CD4-positive, alpha-beta T cell treated with Interleukin-21 for 1 hour (primary cell): ENCODE data around the gene ZBTB7C.

ENCODE experiments used
- DNase-seq: peaks from one replicate; pipeline ENCODE4 v3.0.0-alpha.2; 2020

Gene ZBTB7C

DNA sequence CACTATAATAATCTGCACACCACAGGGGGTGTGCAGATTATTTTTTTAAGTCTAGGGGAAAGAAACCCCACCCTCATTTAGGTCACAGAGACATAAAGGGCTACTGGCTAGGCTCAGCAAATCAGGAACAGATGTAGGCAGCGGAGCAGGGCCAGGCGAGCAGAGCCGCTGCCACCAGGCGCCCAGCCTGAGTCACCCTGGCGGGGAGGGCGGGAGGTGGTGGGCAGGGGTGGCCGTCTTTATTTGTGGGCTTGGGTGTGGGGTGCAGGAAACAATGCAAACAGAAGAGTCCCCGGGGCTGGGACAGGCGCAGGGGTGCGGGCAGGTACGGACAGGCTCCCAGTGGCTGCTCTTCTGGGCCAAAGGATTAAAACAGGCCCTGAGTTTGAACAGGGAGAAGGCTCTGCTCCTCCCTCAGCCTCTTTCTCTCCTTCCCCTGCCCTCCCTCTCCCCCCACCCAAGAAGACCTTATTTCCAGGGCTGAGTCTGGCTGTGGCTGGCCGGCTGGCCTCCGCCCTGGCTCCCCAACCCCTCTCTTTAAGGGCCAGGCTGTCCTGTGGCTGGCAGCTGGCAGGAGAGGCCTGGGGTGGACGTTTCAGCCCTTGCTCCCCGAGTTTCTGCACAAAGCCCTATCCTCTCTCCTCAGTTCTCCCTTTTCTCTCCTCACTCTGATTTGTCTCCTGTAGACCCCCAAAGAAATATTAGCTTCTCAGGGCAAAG, 335.8 kb downstream of the ZBTB7C start:
- DNase-seq, result no peak

DNA sequence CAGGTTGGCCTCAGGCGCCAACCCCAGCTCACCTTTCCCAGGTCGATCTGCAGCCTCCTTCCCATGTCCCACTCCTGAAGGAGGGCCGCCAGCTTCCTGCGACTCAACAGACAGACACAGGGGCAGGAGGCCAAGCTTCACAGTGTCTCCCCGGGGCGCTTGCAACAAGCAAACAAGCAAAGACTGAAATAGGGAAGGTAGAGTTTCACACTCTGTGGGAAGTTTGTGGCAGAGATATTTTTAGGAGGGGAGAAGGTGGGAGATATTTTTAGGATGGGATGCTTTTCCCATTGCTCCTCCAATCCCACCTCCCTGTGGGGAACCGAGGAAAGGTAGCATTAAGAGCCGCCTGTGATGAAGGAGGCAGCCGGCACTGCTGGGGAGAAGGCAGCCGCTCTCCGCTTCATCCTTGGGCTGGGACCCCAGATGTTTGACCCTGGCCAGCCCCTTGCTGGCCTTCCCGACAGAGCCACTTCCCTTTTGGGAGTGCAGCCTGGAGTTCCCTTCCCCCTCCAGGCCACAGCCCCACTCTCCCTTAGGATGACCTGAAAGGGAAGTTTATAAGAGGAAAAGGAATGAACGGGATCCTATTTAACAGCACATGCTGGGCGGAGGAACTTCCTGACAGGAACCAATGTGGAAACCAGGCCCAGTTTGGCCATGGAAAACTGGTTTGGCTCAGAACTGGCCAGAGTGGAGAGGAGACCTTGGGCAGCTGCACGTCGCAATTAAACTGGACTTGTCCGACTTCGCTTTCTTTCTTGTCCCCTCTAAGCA, 336.6 kb downstream of the ZBTB7C start:
- no peak for DNase-seq

DNA sequence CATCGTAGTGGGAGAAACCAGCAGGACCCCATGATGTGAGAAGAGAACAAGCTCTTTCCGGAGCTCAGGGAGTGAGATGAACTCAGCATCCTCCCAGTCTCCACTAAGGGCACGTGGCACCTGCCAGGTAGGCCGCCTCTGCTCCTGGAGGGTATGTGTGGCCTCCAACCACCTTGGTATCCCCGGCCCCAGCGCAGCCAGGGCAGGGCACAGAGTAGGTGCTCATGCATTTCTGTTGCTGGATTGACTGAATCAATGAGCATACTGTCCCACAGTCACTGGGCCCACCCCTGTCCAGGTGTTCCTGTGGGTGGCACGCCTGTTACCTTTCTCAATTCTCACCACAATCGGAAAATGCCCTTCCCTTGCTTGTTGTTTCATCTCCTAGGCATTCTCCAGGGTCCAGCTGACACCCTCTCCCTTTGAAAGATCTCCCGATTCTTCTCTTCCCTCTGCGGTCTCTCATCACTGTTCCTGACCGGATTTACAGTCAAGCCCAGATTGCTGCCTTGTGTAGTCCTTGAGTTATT, 340.2 kb downstream of the ZBTB7C start:
- no peak for DNase-seq

DNA sequence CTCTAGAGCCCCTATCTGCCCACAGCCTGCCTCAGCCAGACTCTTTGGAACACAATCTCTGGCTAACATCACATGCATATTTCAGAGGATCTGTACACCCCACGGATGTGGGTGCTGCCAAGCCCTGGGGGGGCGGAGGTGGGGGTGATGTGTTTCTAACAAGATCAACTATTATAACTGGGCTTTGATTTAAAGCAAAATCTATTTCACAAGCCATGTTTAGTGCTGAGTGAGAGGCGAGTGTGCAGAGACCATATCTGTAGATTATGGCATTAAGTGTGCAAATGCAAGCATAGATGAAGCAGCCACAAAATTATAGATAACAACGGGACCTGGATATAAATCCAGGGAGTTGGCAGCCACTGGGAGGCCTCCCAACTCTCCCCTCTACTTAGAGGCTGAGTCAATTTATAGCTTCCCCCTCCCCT, 342.9 kb downstream of the ZBTB7C start:
- DNase-seq, result no peak

DNA sequence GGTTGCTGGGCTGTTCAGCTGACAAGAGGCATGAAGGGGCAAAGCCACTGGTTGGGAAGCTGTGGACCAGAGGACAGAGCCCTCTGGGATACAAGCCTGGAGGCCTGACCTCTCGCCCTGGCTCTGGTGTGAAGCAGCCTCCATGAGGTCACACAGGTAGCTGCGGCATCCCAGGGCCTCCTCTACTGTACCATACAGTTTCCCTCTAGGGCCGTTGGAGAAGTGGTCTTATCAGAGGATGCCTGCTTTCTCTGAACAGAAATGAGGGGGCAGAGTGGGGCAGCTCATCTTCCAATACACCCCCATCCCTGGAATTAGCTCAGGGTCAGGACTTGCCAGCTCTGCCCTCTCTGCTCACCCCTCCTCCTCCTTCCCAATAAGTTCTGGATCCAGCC, 343.6 kb downstream of the ZBTB7C start:
- DNase-seq, result no peak

DNA sequence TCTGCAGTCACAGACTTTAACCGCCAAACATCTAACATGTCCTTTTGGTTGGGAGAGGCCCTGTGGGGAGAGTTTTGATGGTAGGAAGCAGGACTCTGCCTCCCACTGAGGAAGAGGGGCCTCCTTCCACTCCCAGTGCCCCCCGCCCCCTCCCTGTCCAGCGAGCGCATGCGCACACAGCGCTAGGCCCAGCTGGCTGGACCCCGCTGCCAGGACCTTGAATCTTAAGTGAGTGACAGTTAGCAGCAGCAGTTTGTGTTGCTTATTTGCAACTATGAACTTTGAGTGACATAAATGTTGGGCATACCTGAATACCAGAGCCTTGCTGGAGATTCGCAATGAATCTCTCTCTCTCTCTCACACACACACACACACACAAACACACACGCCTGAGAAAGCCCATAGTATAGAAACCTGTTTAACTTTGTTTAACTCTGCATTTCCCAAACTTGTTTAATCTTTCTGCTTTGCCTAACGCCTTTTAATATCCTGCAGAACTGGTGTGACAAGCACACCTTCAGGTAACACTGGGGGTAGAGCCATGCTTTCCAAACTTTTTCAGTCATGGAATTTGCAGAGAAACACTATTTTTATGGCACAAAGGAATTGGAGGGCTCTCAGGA, 344.1 kb downstream of the ZBTB7C start:
- DNase-seq, result no peak

DNA sequence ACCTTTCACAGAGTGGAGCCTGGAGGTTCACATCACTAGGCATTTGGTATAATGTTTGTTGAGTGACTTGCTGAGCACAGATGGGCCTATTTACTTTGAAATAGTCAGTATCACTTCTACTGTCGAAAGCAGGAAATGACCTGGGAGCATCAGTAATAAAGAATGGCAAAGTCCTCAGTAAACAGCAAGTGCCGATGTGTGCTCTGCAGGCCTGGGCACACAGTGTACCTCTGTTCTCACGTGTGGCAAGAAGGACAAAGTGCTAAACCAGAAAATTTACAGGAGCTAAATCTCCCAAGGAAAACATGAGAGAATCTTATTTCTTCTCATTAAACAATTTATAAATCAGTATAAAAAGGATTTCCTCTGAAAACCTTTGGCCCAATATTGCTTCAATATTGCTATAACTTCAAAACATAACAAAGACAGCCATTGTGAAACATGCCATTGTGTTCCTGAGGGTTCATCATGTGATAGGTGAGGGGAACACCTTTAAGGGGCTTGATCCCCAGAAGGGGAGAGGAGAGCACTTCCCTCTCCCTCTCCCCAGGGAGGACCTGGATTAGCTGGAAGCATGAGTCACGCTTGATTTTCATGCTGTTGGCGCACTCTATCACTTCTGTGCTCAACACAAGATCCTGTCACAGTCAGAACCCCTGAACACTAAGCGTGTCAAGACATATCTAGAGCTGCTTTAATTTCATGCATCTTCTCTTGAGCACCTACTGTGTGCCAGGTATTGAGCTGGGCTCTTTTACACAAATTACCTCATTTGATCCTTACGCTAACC, 347.2 kb downstream of the ZBTB7C start:
- DNase-seq, result no peak

DNA sequence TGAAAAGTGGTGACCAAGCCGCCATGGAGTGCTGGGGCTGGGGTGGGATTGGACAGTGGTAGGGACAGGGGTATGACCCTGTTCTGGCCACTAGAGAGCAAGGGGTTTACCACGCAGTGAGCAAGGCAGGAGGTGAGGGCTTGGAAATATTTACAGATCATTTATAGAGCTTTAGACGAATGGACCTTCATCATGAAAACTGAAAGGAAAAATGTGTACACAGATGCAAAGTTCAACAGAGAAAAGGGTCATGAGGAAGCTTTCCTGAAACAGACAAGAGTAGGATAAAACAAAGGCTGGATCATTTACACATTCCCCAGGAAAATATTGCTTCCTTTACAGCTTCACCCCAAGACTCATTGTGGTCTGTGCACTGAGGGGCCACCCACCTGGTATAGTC, 348.2 kb downstream of the ZBTB7C start:
- DNase-seq, result no peak

DNA sequence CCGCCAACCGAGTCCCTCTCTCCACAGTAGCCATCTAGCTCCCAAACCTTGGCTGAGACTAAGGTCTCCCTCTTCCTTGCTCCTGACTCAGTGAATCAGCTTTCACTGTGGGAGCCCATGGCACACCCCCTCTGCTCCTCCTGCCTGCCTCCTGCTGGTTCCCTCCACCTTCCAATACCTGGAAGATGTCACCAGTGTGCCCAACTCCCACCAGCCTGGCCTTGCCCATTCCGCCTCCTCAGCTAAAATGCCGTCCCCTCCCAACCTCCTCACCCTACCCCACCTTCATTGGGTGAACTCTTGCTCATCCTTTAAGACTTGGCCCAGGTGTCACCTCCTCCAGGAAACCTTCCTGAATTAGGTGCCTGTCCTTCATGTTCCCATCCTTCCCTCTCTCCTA, 348.8 kb downstream of the ZBTB7C start:
- no peak for DNase-seq

DNA sequence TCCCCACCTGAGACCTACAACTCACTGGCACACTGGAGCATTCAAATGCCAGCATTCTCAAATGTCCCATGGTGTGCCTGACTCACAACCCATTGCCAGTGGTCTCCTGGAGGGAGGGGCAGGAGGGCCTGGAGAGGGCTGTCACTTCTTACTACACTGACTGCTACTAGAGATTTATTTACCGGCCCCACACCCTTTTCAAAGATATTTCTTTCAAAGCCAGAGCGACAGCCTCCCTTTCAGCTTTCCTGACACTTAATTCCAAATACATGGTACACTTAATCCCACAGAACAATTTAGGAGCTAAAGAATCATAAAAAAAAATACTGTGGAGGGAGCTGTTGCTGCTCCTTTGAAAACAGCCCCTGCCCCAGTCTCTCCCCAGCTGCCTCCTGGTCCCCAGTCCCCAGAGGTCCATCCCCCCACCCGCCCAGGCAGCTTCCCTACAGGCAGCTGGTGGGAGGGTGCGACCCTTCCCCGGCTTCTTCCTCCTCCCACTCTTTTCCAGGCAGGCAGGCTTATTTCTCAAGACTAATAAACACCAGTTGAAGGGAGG, 349.6 kb downstream of the ZBTB7C start:
- DNase-seq, result no peak

DNA sequence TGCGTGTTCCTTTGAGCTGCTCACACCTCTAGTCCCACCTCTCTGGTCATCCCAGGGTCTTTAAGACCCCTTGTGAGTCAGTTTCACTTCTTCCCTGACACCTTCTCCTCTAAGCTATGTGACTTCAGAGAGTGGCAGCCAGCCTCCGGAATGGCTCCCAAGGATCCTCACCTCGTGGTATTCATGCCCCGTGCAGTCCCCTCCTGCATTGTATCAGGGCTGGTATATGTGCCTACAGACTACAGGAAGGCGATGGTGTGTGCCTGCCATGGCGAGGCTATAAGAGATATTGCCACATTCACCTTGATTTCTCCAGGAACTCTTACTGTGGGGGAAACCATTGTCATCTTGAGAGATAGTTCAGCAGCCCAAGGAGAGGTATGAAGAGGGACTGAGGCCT, 350.7 kb downstream of the ZBTB7C start:
- DNase-seq, result no peak

DNA sequence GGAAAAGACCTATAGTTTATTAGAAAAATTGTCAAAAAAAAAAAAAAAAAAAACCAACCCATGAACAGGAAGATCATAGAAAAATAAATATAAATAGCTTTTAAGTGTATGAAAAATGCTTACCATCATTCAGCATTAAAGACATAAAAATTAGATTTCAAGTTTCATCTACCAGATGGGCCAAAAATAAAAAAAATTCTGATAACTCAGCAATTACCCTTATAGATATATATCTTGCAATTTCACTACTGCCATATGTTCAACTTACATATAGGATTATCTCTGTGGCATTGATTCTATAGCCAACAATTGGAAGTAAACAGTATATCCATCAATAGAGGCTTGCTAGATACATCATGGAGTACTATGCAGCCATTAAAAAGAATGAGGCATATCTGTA, 352.2 kb downstream of the ZBTB7C start:
- no peak for DNase-seq

DNA sequence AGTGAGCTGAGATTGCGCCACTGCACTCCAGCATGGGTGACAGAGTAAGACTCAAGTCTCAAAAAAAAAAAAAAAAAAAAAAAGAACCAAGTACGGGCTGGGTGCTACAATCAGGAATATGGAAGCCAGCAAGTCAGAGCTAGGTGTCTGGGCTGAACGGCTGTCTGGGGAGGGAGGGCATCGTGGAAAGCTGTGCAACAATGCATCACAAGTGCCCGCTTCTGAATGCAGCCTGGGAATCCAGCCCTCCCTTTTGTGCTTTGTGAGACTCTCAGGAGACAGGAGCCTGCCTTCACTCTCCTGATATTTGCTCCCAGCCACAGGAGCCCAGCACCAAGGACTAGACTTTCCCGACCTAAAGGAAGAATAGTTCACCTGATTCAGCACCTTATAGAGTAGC, 353.8 kb downstream of the ZBTB7C start:
- DNase-seq, result no peak

DNA sequence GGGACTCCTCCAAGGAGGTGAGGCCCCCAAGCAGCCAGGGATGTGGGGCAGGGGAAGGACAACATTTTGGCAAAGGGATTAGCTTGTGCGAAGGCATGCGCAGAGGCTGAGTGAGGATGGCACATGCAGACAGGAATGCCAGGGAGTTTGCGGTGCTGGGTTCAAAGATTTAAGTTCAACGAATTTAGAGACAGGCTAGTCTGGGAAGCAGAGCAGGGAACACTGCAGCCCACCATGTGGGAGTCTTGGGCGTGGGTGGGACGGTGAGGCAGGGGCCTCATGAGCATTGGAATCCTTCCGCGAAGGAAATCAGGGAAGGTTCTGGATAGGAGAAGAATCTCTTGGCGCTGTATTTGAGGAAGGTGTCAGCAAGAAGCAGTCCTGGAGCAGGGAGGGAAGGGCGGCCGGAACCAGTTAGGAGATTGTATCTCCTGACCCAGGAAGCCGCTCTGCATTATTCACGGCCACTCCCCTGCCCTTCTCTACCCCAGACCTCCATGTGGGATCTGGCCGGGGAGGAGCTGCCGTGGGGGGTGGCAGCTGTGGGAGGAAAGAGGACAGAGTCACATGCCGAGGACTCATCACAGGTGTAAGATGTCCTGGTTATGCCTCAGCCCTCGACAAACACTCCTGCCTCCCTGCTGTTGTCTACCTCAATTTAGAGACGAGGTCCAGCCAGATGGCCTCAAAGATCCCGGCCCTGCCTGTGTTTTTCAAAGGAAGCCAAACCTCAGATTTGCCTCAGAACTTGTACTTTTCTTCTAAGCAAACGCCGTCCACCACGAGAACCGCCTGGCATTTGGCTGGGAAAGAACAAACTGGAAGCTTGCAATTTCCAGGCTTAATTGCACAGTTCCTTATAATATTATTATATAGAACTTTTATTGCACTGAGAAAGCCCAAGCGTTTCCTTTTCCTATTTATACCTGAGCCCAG, 355.0 kb downstream of the ZBTB7C start:
- DNase-seq, result no peak

DNA sequence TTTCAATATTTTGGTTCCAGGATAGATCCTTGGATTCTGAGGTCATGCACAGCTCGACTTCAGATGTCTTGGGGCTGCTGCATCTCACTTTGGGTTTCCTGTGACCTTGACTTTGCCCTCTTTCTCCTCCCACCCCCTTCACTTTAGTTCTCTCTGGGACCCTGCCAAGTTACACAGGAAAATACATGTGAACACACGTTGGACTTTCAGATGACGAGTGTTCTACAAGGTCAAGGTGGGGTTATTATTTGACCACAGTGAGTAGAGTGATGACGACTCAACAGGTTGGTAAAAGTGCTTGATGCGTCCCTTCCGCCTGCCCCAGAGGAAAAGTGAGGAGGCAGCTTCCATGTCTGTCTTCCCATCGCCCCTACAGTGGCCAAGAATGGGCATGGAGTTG, 356.3 kb downstream of the ZBTB7C start:
- no peak for DNase-seq

DNA sequence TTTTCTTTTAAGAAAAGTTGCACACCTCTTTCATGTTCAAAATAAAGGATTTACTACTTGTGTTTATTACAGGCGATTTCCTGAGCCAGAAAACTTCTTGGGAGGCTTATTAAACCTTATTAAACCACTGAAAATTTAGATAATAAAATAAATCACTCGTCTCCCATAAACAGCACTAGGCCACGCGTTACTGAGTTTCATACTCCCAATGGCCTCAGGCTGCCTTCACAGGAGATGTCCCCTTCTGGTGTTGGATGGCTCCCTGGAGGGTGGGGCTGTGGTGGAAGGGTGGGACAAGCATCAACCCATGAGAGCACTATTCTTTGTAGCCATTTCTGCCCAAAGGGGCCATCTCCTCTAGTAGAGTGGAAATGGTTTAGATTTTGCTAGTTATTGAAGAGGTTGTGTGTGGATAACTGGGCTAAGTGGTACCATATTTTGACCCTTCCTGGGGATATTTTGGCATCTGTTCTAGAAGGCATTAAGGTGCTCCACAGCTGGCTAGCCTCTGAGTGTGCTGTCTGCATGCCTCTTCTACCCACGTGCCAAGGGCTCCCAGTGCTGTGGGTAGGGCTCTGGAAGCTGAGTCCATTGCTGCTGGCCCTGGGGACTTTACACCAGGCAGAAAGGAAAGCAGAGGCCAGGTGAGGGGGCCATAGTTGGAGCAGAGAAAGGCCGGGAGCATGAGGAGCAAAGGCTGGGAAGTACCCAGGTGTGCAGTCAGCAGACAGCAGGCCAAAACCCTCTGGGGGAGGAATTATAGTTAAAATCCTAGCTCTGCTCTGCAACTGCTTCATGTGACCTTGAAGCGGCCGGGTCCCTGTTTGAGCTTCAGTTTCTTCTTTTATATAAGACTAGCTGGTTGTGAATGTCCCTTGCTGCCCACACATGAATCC, 357.0 kb downstream of the ZBTB7C start:
- DNase-seq, result no peak

DNA sequence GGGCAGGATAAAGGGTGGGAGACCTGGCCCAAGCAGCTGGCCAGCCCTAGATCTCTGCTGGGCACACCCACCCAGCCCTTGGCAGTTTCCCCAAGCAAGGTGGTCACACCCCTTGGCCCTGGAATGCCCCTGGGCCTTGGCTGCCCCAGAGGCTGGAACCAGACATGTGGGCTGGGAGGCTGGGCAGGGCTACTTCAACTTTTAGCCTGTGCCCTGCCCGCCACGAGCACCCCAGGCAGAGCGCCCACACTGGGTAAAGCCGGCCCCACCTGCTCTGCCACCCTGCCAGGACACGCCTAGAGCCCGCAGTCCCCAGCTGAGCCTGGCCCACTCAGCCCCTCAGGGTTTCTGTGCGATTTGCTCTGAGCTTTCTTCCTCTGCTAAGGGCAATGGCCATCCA, 359.0 kb downstream of the ZBTB7C start:
- DNase-seq, result no peak

DNA sequence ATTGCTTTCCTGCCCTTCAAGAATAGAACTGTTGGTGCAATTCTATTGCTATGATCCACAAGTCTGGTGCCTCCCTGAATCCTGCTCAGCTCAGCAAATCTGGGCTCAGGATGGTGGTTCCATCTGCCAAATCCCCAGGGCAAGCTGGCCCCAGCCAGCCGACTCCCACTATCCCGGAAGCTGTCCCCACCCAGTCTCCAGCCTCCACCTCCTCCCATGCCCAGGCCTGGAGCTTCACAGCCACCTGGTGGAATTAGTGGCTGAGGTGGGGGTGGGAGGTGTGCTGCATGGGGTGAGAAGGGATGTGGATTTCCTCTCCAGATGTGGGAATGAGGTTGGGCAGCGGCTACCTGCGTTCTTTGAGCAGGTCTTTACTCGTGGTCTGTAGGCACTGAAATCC, 359.4 kb downstream of the ZBTB7C start:
- no peak for DNase-seq

DNA sequence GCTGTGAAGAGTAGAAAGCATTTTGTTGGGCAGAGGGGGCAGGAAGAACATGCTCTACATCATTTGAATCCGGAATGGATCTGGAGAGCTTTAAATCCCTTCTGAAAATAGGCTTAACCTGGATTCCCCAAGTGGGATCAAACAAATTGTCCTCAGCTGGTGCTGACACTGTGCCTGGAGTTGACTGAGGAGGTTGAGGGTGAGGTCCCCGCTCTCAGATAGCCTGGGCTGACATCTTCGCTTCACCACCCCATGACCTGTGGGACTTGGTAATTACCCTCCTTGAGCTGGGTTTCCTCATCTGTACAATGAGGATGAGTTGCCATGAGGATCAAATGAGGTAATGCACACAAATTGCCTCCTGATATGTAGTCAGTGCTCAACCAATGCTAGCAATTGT, 360.9 kb downstream of the ZBTB7C start:
- no peak for DNase-seq

DNA sequence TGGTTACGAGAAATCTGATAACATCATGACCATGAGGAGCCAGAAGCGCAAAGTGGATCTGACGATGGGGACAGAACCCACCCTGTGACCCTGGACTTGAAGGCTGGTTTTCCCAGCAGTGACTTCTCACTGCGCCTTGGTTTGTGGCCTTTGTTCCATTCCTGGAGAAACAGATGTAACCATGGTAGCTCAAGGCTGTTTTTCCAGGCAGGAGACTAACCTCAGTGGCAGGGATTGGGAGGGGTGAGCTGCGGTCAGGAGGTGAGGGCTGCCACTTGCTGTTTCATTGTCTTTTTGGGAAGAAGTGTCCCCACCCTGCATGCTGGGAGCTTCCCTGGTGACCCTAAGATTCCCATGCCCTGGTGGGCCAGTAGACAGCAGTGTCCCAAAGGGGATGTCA, 362.3 kb downstream of the ZBTB7C start:
- no peak for DNase-seq

DNA sequence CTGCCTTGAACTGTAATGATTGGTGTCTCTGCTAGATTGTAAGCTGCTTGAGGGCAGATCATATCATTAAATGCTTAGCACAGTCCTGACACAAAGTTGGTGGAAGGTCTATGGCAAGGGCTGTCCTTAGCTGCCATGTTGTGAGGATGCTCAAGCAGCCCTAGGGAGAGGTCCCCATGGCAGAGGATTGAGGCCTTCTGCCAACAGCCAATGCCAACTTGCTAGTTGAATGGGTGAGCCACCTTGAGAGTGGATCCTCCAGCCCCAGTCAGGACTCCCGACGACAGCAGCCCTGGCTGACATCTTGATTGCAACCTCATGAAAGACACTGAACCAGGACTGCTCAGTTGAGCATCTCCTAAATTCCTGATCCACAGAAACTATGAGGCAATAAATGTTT, 363.4 kb downstream of the ZBTB7C start:
- no peak for DNase-seq
